Activated CD4-positive, alpha-beta T cell treated with anti-CD3 and anti-CD28 coated beads, Interleukin-2, amount 50 U/mL, for 48 hours (primary cell): ENCODE data around the gene TCP11.

Source experiments
- DNase-seq, 2 experiments: peaks; one replicate each; pipeline ENCODE4 v3.0.0-alpha.2; 2020

Gene TCP11

DNA sequence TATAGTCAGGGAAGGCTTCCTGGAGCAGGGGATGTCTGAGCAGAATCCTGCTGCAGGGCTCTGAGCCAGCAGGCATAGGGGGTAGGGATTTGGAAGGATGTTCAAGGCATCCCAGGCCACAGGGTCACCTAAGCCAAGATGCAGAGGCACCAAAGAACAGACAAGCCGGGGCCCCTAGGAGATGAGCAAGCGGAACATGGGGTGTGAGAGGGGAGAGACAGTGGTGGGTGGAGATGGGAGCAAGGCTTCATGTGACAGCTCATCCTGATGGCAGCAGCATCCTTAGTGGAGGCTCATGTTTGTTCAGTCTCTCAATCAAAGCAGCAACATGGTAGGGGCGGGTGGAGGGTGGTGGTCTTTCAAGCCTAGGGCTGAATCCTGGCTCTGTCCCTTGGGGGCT lies 29.8 kb upstream of the TCP11 start:
- no peak for DNase-seq

DNA sequence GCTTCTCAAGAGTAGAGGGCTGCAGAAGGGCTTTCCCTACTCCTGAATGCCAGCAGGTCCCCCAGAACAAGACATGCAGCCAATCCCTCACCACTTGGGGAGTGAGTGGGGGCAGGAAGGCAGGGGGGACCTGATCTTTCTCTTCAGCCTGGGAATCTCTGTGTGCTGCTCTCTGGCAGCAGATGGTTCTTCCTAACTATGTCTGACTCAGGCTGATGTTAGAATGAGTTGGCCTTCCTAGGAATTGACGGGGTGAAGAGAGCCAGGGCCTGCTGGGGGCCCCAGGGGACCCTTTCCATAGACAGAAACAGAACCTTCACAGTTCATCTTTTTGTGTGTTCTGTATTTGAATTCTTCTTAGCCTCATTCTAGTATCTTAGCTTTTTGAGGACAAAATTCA lies 29.0 kb upstream of the TCP11 start:
- no peak for DNase-seq

DNA sequence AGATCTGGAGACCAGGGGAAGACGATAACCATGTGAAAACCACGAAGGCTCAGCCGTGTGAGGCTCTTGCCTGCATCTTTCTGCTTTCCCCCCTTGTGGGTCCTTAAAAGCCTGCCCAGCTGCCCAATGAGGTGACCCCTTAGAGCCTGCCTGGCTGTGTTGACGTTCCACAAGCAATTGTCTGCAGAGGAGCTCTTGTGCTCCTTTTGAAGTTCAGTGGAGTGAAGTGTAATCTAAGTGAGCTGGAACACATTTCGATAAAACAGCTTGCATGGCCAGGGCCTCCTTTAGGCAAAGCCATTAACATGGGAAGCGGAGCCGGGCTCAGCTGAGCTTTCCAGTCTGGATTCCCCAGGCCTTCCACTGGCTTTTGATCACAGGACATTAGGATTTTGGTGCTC lies 27.3 kb upstream of the TCP11 start:
- DNase-seq: no peak

DNA sequence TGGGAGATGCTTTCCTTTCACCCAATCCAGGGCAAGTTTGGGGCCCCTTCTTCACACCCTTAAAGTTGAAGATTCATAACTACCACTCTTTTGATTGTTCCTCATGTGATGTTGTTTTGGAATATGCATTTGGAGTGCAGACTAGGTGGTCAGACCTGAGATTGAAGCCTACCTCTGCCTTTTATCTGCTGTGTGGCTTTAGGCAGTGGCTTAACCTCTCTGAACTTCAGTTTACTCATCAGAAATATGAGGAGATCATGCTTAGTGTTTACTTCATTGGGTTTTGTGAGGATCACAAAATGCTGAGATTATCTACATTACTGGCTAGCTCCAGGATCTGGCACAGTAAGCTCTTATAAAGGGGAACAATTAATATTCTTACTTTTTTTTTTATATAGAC lies 26.4 kb upstream of the TCP11 start:
- no peak for DNase-seq

DNA sequence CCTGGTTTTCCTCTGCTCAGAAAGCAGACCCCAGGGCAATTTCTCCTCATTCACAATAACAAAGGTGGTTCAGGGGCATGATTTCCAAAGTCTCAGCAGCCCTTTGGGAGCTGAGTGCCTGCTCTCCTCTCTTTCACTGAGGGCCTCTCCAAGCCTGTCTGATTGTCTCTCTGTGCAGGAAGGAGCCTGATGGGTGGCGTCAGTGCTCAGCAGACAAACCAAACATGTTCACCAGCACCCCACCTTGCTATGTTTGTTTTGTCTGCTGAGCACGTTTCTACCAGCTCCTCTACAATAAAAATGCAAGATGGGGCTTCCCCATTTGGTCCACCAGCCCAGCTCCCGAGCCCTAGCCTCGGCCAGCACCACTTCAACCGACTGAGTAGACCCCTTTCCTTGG lies 25.4 kb upstream of the TCP11 start:
- DNase-seq: no peak

DNA sequence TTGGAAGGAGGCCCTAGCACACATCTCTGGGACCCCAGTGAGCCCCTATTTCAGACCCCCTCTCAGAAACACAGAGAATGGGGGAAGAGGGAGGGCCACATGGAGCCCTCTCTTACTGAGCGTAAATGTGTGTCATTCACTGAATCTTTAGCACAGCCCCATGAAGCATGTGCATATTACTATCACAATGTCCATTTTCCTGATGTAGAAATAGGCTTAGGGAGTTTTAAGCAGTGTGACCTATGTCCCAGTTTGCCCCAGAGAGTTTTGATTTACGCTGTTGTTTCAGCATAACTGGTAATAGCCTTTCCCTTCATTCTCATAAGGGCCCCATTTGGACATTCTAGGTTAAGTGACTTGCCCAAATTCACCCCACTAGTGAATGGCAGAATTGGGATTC lies 25.0 kb upstream of the TCP11 start:
- DNase-seq: no peak

DNA sequence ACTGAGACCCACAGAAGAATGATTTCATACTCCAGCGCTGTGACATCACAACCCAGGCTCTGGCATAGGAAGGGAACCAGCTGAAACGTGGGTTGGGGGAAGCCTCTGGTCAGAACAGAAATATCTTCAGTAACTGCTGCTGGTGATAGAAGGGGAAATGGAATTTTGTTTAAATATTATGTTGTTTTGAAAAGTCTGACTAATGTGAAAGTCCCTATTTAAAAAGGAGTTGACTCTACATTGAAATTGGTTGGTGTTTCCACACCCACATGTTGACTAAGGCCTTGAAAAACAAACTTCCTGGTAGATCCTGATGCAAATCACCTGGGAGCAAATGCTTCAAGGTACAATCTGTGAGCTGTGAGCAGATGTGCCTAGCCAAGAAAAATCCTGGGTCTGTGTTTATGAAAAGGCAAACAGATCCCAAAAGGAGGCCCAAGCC lies 24.5 kb upstream of the TCP11 start:
- no peak for DNase-seq

DNA sequence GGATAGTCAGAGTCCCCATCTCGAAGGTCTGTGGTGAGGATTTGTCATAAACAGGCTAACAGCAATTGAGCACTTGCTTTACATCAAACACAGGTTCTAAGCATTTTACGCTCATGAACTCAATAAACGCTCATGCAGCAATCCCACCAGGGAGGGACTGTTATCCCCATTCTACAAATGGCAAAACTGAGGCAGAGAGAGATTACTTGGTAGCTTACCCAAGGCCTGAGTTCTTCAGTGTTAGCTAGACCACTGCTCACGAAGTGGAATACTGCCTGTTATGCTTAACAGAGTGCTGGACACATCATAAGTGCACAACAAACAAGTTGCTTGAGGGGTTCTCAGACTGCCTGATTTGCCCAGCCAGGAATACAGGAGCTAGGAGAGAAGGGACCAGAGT lies 23.7 kb upstream of the TCP11 start:
- no peak for DNase-seq

DNA sequence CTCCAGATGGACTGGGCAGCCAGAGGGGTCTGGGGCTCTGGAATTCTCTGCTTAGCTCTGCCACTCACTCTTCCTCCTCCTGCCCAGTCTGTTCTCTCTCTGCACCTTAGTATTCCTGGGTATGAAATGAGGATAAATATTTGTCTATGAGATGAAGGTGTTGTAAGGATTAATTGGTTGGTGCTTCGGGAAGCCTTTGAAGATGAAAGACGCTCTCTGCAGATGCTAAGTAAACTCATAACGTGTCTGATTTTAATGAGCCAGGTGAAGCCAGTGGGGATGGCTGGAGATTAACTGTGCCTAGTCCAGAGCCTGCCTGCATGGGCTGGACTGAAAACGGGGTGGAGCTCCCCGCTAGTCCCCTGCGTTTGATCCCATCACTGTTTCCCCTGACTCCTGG lies 23.1 kb upstream of the TCP11 start:
- DNase-seq: no peak

DNA sequence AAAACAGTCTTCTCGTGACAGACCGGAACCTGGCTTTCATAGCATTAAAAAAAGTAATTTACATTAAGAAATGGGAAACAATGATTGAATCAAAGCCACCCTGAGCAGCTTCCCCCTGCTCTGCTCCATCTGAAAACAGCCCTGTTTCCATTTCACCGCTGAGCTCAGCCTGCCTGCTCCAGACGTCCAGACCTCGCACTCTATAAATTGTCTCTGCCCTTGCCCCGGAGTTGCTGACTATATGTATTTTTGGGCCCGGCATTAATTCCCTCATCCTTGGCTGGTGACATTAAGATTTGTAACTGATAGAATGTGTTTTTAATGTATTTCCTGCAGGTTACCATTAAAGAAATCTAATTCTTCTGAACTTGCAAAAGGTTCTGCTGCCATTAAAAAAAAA lies 22.7 kb upstream of the TCP11 start:
- no peak for DNase-seq

DNA sequence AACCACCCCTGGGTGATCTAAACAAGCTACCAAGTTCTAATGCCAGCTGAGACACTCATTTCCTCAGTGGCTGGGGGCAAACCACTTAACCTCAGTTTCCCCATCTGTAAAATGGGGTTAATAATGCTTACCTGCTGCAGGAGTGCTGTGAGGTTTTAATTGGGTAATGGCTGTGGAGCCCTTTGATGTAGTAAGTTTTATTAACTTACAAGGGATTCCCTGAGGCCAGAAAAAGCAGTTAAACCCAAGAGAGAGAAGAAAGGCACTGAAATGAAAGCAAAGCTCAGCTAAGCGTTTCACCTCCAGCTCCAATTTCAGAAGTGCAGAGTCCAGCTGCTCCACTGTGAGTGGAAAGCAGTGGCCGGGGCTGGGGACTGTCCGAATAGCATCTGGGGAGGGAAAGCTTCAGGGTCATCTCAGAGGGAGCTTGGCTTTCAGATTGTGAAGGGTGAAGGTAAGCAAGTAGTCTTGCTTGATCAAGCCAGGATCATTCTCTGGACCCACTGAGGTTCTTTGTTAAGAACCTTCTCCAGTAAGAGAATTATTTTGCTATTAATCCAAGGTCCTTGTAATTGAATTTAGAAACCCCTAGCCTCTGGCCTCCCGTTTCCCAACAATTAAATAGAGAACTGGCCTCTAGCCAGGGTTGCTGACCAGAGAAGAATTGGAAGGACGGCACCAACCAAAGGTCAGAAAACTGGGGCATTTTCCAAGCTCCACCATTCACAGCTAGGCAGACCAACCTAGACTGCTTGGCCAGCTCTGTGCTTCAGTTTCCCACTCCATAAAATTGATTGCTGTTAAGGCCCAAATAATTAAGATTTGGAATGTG lies 20.9 kb upstream of the TCP11 start:
- no peak for DNase-seq

DNA sequence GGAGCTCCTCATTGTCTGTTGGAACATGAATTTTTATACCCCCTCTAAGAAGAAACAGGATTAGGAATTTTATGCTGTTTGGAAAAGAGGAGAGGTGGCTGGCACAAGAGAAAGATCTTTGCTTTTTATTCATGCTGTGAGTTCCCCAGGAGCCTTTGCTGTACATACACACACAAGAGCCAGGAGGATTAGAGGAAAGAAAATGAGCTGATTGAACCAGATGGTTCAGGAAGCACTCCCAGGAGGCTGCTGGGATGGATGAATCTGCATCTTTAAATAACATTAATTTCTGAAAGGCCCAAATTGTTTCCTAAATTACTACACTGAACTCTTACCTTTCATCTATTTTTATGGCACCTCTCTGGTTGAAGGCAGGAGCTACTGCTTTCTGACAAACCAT lies 20.1 kb upstream of the TCP11 start:
- no peak for DNase-seq

DNA sequence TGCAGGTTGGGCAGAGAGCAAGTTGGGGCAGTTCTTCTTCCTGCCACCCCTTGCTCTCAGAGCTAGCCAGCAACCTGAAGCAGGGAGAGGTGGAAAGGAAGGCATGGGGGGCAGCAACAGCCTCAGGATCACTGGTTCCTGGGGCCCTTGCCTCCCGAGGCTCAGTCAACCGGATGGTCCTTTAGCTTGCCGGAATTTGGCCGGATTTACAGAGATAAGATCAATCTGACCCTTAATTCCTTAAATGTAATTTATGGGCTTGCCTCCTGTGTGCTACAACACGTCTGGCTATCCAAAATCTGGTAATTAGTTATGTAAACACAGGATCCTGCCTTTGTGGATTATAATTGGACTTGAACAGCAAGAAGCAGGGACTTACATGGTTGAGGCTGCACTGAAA lies 19.5 kb upstream of the TCP11 start:
- no peak for DNase-seq

DNA sequence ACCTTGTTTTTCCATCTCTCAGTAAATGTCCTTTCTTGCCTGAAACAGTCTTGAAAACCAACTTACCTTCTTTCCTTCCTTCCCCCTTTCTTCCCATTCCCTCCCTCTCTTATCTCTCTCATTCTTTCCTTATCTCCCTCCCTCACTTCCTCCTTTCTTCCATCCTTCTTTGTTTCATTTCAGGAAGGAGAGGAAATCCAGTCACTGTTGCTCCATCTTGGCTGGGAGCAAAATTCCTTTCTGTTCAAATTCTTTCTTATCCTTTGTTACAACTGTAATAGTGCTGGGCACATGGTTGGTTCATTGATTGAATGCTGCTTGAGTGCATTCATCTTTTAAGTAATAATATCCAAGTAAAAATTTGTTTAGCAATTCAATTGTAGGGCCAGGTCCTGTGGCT lies 17.4 kb upstream of the TCP11 start:
- DNase-seq: no peak

DNA sequence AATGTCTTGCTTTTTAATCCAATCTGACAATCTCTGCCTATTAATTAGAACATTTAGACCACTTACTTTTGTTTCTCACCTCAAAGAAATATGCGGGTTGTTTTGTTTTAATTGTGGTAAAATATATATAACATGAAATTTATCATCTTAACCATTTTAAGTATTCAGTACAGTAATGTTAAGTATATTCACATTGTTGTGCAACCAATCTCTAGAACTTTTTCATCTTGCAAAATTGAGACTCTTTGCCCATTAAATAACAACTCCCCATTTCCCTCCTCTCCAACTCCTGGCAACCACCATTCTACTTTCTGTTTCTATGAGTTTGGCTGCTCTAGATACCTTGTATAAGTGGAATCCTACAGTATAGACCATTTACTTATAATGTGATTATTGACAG lies 13.8 kb upstream of the TCP11 start:
- no peak for DNase-seq

DNA sequence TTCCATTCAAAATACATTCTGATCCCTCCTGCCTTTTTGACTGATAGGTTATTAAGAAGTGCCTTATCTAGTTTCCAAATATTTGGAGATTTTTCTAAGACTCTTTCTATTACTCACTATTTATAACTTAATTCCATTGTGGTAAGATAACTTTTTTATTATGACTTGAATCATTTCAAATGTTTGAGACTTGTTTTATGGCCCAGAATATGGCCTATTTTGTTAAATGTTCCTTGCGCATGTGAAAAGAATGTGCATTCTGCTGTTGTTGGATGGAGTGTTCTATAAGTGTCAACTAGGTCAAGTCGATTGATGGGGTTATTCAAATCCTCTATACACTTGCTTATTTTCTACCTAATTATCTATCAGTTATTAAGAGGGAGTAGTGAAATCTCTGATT lies 13.1 kb upstream of the TCP11 start:
- no peak for DNase-seq

DNA sequence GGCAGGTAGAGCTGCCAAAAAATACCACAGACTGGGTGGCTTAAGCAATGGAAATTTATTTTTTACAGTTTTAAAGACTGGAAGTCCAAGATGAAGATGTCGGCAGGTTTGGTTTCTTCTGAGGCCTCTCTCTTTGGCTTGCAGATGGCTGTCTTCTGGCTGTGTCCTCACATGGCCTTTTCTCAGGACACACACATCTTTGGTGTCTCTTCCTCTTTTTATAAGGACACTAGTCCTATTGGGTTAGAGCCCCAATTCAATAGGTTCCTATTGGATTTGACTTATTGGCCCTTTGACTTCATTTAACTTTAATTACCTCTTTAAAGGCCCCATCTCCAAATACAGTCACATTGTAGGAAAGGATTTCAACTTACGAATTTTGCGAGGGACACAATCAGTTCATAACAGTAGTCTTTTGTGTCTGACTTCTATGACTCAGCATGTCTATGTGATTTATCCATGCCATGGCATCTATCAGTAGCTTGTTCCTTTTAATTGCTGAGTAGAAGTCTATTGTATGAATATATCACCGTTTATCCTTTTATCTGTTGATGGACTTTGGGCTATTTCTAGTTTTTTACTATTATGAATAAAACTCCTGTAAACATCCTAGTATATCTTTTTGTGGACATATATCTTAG lies 11.0 kb upstream of the TCP11 start:
- DNase-seq: no peak

DNA sequence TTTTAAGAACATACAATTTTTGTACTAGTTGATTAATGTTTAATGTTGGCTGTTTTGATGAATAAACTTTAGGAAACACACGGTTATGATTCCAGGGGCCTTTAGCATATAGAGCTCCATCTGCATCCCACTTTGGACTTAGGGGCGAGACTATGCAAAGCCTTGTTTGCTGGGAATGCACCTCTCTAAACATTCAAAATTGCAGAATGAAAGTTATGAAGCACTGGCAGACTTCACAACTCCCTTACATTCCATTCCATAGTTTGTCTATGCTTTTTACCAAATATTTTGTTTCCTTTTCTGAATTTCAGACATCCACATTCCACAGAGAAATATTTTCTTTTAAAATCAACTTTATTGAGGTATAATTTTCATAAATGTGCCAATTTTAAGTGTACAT lies 10.3 kb upstream of the TCP11 start:
- no peak for DNase-seq

DNA sequence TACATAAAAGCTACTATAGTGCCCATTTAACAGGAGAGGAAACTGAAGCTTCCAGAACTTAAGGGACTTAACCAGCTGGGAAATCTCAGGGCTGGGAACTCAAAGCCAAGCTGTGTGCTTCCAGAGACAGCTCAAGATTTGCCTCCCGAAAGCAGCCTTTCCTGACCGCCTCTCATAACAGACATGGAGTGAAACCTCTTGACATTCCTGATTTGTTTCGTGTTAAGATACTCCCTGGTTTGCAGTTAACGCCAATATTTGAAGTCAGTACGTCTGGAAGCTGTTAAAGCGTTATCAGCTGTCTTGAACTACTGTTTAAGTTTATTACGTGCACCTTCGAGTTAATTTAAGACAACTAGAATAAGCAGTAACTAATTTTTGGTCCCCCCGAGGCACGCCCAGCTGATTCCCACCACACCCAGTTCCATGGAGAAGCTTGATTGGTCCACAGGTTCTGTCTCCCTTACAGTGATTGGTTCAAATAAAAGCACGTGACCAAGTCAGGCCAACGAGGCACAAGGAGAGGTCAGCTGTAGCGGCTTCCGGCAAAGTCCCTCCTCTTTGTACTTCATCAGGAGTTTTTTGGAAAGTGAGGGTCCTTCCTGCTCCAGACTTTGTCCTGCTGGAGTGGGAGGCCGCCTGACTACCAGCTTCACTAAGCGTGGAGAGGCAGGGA lies 8.9 kb upstream of the TCP11 start:
- DNase-seq: no peak

DNA sequence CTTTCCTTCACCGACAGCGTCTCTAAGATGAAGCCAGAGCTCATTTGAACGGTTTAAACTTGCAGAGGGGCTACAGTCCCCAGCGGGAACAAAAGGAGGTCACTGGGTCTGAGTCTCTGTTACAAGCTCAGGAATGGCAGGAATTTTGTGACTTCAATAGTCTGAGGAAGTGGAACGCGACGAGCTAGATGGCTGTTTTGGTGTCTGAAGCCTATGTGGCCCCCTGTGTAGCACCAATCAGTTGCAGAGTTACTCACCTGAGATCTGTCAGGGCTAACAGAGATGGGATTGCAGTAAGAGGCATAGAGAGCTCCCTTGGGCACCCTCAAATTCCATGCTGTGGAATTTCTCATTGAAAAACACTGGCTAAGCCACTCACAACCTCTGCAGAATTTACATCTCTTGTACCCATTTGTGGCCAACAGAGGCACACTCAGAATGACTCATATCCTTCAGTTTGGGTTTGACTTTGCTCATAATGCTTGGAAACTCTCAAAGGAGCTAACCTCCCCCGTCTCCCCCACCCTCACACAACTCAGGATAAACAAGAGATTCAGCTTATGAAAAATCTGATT lies 7.1 kb upstream of the TCP11 start:
- DNase-seq: peak; percentile 42 to 55

DNA sequence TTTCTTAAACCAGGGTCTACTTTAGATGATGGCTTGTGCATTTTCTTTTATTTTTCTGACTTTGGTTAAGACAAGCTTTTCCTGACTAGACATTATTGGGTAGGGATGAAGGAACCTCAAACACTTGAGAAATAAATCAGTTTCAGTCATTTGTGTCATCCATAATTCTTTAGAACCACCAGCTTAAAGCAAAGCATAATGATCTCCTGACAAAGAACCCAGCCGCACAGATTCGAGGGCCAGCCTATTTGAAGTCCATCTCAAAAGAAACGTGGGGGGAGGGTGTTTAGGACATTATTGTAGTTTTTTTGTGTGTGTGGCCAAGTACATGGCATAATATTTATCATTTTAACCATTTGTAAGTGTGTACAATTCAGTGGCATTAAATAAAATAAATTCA lies 6.3 kb upstream of the TCP11 start:
- no peak for DNase-seq

DNA sequence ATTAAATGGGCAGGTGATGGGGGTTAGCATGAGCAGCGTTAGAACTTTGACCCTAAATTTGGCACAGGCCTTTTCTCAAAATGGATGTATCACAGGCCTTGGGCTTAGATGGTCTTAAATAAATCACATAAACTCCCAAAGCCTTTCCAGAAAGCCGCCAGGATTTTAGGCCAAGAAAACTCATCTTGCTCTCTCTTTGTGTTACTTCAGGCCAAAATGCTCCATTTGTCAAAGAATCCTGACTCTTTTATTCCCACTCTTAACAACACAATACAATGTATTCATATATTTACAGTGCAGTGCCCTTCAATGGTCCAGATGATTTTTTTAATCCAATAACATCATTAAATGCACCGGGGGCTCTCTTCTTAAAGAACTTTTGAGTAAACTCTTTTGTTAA lies 5.9 kb upstream of the TCP11 start:
- DNase-seq: no peak

DNA sequence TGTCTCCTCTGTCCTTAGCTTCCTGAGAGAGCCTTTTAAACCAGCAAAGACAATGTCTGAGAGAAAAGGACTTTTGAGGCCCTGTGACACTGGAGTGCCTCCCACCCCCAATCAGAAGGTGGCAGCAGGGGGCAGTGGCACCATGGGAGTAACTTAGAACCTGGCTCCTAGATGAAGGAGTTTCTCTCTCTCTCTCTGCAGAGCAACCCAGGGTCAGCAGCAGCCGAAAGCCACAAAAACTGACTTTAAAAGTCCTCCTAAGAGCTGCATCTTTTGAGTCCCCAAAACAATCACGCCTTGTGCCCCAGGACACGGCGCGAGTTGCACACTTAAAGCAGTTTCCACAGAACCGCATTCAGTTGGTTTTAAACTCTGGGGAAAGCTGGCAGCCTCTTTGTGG lies 5.3 kb upstream of the TCP11 start:
- peak; percentile 26 to 45 for DNase-seq

DNA sequence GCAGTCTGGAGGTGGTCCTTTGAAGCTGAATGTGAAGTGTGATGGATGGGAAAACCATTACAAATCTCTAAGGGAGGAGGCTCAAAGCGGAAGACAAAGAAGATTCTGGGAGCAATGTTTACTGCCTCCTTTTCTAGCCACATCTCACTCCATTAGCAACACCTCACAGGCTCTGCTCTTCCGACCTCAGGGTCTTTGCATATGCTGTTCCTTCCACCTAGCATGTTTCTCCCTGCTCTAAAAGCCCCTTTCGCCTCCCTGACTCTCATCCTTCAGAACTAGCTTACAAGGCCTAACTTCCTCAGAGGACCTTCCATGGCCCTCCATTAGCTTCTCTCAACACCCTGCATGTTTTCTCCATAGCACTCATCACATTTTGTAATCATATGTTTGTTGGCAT lies 4.6 kb upstream of the TCP11 start:
- no peak for DNase-seq
